ENCODE results near the gene LRIG3.
"Not testable (repeated sequence)": the region's sequence is repeated elsewhere in the genome, so short reads cannot be mapped to it uniquely, and the experiment has no call there.

LRIG3 gene

DNA sequence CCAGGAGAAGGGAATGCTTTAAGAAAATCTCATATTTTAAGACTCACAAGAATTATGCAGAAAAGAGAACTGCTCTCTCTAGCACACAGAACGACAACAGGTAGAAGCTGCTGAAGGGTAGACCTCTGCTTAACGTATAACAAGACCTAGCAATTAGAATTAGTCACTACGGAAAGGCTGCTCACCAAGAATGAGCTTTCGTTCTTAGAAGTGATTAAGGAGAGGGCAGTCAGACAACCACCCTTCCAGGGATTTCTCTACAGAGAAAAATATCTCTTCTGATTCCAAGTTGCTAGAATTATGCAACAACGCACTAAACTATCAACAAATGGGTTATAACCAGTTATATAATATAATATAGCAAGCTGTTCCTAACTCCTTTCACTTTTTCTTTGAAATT is 18.6 kb downstream of the LRIG3 start:
- DNase-seq = no peak

DNA sequence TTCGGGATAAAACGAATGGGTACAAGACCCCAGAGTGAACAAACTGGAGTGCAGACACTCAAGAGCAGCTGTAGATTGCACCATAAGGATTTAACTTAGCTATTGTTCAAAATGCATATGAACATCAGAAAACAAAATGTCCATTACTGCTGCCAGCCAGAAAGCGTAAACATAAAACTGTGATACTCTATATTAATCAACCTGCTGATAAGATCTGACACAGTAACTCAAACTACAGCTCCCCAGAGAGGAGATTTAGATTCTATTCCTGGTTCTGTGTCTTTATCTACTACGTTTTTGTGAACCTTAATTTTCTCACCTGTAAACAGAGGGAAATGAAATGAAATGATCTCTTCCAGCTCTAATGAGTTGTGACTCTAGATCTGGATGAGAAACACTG is 22.3 kb downstream of the LRIG3 start:
- DNase-seq = no peak

GRCh38 chr12:58896278-58896677 is 24.0 kb downstream of the LRIG3 start:
- no peak for DNase-seq

DNA sequence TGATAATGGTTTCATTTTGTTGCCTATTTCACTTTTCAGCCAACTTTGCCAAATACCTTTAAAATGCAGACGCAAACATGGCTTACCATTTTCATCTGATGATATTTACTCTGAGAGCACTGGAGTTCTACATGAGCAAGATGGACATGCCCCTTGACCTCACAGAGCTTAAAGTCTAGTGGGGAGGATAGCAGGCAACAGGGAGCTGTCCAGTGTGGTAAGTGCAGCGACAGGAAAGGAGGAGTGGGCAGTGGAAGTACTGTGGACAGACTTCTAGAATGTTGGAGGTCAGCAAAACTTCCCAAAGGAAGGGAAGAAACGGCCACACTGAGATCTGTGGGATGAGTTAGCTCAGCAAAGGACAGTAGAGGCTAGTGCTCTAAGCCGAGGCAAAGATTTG is 25.3 kb downstream of the LRIG3 start:
- no peak for DNase-seq

GRCh38 chr12:58894040-58894439 is 26.3 kb downstream of the LRIG3 start:
- DNase-seq = no peak

- no peak for DNase-seq
Measured at GRCh38 chr12:58893495-58893894, 26.8 kb downstream of the LRIG3 start.

GRCh38 chr12:58889557-58889956 is 30.7 kb downstream of the LRIG3 start:
- no peak for DNase-seq

DNA sequence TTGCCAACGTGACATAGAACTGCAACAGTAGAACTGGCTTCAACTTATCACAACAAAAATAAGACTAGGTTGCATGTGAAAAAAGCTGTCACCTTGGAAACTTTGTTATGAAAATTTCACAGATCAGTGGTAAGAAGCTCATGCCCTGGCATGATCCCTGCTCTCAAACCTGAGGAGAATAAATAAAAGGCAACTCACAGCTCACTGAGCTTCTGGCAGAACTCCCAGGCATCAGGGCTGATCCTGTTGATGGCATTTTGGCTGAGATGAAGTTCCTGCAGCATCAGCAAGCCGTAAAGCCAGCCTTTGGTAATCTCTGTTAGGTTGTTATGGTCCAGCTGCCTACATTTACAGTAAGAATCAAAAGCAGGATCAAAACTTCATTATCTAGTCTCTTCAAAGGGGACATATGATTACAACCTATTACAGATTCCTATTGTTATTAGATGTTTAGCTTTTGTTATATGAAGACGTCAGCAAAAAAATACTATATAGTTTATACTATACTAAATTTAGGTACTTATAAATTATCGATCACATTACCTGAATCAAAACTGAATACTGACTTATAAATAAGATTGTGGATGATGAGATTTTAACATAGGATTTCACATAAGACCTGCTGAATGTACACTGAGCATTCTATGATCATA is 32.0 kb downstream of the LRIG3 start:
- DNase-seq = no peak

DNA sequence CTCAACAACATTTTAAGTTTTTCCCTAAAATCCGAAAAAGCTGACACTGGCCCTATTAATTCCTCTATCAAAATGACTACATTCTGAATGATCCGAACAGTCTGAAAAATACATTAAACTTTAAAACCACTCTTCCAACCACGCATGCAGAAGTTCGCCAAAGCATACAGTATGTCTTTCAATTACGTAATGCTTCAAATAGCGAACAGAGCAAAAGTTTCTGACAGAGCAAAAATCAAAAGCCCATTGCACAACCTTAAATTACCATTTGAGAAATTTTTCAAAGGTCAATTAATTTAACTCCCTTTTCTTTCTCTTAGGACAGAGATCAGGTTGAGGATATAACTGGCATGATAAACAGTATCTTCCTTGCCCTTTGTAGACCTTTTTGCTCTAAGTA is 33.2 kb downstream of the LRIG3 start:
- no peak for DNase-seq

- DNase-seq = no peak
Measured at GRCh38 chr12:58886474-58886873, 33.8 kb downstream of the LRIG3 start.

DNA sequence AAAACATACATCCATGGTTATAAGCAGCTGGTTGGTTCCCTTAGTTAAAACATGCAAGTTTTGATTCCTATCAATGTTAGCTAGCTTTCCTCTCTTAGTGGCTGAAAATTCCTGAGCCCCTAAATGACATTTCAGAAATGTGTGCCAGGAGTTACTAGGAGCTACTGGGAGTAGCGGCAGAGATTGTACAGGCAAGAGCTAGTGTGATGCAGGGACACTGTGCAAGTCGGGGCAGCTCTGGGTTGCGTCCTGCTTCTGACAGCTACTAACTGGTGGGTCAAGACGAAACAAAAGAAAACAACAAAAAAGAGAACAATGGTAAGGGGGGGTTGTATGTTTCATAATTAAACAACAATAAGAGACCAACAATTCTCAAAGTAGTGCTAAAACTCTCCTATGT is 35.4 kb downstream of the LRIG3 start:
- DNase-seq = no peak

GRCh38 chr12:58883576-58884334 is 36.5 kb downstream of the LRIG3 start:
- no peak for DNase-seq

DNA sequence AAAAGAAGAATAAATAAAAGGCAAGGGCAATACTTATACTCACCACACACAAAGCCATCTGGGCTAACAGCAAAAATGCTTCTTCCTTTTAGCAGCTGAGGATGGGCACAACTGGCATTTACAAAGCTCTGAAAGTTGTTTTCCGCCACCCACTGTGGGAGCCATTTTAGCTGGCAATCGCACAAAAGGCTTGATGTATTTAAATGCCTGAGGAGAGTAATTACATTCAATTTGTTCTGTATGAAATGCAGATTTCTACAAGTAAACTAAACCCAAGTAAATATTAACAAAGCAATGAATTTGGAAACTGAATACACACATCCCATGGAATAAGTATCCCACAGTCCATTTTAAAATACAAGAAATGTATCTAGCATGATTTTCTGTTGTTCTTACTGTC is 37.5 kb downstream of the LRIG3 start:
- peak; percentile 73 to 77 for DNase-seq

- no peak for DNase-seq
Measured at GRCh38 chr12:58881816-58882215, 38.5 kb downstream of the LRIG3 start.

GRCh38 chr12:58880639-58881038 is 39.7 kb downstream of the LRIG3 start:
- DNase-seq = no peak

DNA sequence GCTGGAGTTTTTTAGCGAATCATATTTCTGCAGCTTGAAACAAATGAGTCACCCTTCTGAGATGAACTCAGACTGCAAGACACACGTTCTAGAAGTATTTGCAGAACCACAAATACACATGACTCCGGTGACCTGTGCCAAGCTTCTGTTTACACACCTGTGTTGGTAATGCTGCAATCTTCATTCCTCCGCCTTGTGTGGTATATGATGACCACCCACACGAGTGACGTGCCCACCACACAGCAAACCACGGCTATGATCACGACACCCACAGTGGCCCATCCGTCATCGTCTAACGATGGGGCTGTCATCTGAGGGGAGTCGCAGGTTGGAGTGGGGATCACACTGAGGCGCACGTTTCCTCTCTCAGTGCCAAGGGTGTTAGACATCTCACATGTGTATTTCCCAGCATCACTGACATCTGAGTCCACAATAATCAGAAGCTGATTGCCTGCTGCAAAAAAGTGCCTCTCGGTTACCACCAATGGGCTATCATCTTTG is 43.0 kb downstream of the LRIG3 start:
- no peak for DNase-seq

DNA sequence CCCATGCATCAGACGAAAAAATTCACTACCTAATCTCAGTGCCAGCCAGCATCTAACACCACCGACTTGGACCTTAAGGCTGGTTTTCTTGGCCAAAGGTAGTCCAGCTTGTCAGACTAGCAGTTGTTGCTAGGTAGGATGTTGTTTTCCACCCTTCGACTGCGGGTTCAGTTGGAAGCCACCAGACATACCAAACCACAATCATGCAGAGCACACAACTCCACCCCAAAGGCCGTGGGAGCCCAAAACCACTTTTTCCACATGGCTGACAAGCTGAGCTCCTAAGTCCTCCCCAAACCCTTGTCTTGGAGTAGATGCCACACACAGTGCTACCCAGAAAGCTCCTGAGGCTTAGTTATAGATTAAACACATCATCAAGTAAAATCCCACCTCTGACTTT is 46.8 kb downstream of the LRIG3 start:
- no peak for DNase-seq

- DNase-seq = no peak
Measured at GRCh38 chr12:58871556-58871955, 48.7 kb downstream of the LRIG3 start.

DNA sequence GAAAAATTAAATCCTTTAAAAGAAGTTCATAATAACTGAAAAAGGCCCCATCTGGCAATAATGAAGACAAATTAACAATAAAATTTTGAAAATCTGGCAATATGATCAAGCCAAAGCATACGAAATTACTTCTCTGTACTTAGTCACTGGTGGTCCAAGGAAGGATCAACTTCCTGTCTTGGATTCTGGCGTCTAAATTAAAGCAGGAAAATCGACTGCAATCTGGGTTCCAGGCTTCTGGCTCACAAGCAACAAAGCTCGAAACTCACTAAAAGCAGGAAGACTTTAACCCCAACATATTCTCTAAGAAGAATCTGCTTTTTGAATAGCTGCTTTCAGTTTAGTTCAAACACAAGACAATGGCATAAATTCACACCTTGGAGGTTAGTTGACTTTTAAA is 49.7 kb downstream of the LRIG3 start:
- no peak for DNase-seq

- DNase-seq = no peak
Measured at GRCh38 chr12:58860788-58861240, 59.5 kb downstream of the LRIG3 start.

GRCh38 chr12:58860056-58860787 is 60.1 kb downstream of the LRIG3 start:
- no peak for DNase-seq

- no peak for DNase-seq
Measured at GRCh38 chr12:58858030-58858429, 62.3 kb downstream of the LRIG3 start.

DNA sequence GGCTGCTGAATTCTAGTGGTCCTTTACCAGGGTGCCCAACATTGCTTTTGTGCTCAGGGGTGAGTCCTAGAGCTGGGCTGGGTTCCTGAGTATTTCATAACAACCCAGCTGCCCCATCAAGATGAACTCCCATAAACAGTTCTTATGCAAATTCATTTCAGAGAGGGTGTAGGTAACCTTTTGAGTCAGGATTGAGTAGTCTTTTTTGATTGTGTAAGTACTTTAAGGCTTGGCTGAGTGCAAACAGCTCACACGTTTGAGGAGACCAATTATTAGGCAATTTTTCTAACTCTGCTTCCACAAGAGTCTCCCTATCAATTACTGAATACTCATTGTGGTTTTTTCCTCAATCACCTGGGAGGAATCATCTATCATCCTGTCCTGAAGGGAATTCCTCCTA is 63.1 kb downstream of the LRIG3 start:
- DNase-seq = not testable (repeated sequence)

- not testable (repeated sequence) for DNase-seq
Measured at GRCh38 chr12:58855630-58856029, 64.7 kb downstream of the LRIG3 start.

All from NCI-H1930 (cell line).